Keratinocyte (primary cell): Measurements from ENCODE around the gene SCCPDH.

Experiments
- CTCF ChIP-seq, 3 experiments: IDR thresholded peaks in 1 of 3; conservative IDR thresholded peaks in 1 of 3; optimal IDR thresholded peaks in 1 of 3; 2 replicates in 2 of 3; 3 replicates in 1 of 3; pipeline versions ENCODE3 to v1.5.1; 2011; ENCODE audit warnings: low read length in 3 of 3, mild to moderate bottlenecking in 3 of 3, moderate library complexity in 2 of 3, control low read depth in 1 of 3, inconsistent platforms in 1 of 3; ENCODE audit not compliant: insufficient read depth in 2 of 3; ENCODE audit errors: extremely low read depth in 1 of 3
- EZH2 ChIP-seq: IDR thresholded peaks from one replicate; pipeline ENCODE4 v1.6.1; 2012; ENCODE audit warnings: inconsistent platforms, mild to moderate bottlenecking, low read length, moderate library complexity

GRCh38 chr1:246748867-246749266 is 24.7 kb downstream of the SCCPDH start:
- TF ChIP-seq CTCF (optimal IDR thresholded peaks at IDR 0.05 in 1 of 3, IDR thresholded peaks at IDR 0.05 in 1 of 3, conservative IDR thresholded peaks at IDR 0.05 in 1 of 3; ENCODE audit: extremely low read depth in 1 of 3, insufficient read depth in 2 of 3, low read length in 3 of 3): no peak
- no peak for TF ChIP-seq EZH2
